Activated CD4-positive, alpha-beta T cell treated with anti-CD3 and anti-CD28 coated beads for 36 hours (primary cell): ENCODE measurements around the gene FKBP2. TPM values are rescaled to one million over a fixed set of nuclear protein-coding genes. Genes with fewer than 3 reads are reported as not detected.
A peak's percentile ranks its signal among the peaks of the same experiment; 100 is the strongest.

Experiments
- ATAC-seq: fragments of 200-7000 bp; cut with Tn5 transposase; one replicate; pipeline ENCODE4 v1.10.0; 2021; ENCODE audit warnings: mild to moderate bottlenecking, moderate library complexity
- CTCF ChIA-PET: fragments of 350-600 bp; sonication (Branson Sonifier 250); formaldehyde crosslinking; loops from one replicate; lab custom pipeline; 2021; ENCODE audit warnings: antibody characterized with exemption; lab: Charles Lee
- POLR2A ChIA-PET: fragments of 350-600 bp; sonication (Branson Sonifier 250); formaldehyde crosslinking; loops from one replicate; lab custom pipeline; 2021; ENCODE audit warnings: antibody characterized with exemption, inconsistent platforms; lab: Charles Lee
- DNase-seq: peaks from one replicate; pipeline ENCODE4 v3.0.0-alpha.2; 2020
- H3K27ac Mint-ChIP-seq: one replicate; pipeline ENCODE4 v1.8.0; 2021; ENCODE audit warnings: mixed read lengths
- H3K27me3 Mint-ChIP-seq: one replicate; pipeline ENCODE4 v1.8.0; 2021; ENCODE audit warnings: mixed read lengths
- H3K36me3 Mint-ChIP-seq: one replicate; pipeline ENCODE4 v1.8.0; 2021; ENCODE audit warnings: low read depth, mixed read lengths
- H3K4me1 Mint-ChIP-seq: one replicate; pipeline ENCODE4 v1.8.0; 2021; ENCODE audit warnings: mixed read lengths
- H3K4me3 Mint-ChIP-seq: one replicate; pipeline ENCODE4 v1.8.0; 2021; ENCODE audit warnings: mild to moderate bottlenecking, moderate library complexity, mixed read lengths
- H3K9me3 Mint-ChIP-seq: one replicate; pipeline ENCODE4 v1.8.0; 2021; ENCODE audit warnings: low read depth, mixed read lengths
- intact Hi-C, 2 experiments: fragments of 100-400 bp; cut with DNase I in 1 of 2; cut with micrococcal nuclease in 1 of 2; formaldehyde crosslinking; loops; one replicate each; pipeline versions ENCODE4 v1.14.2 to v1.15.1; 2022 to 2024; cut with DNase I, micrococcal nuclease
- total RNA-seq, 2 experiments: library from RNA; stranded (reverse); gene quantifications; one replicate each; pipeline ENCODE4 v1.2.3, GENCODE V29; 2021

Gene FKBP2
- total RNA-seq, 2 experiments from 2014 or later: 19.9 to 21.3 TPM

GRCh38 chr11:64233913-64234586 is 6.8 kb upstream of the FKBP2 start, which contains the start of gene VEGFB:
VEGFB (plus strand) TSS chr11:64234584; CDS start chr11:64234834, 250 bp downstream.
- peak; percentile 49 for ATAC-seq
- Mint-ChIP-seq H3K4me1 (peaks cover 22% of the 10 kb centered on the region), H3K4me3 (peak within 1 kb of the TSS; percentile 84), H3K27ac (peak within 1 kb of the TSS; percentile 81), H3K36me3 (peaks cover 26% of the 10 kb centered on the region), H3K9me3 (no peaks in the 10 kb centered on the region), H3K27me3 (no peaks in the 10 kb centered on the region)
- DNase-seq: peak; percentile 81
- ChIA-PET CTCF (no interaction called here), POLR2A (no interaction called here)
- intact Hi-C loops: loop anchor here in 1 of 2 experiments (5.0 kb wide), 1 partner anchor 247 kb away; the partner anchor contains the start of gene OTUB1

- peak; percentile 73 for DNase-seq
- POLR2A ChIA-PET: no interaction called here
- Mint-ChIP-seq H3K27me3 (no peaks in the 10 kb centered on the region), H3K36me3 (peaks cover 27% of the 10 kb centered on the region), H3K4me3 (peak overlapping the region; percentile 84), H3K9me3 (no peaks in the 10 kb centered on the region), H3K27ac (peak overlapping the region; percentile 81), H3K4me1 (peaks cover 17% of the 10 kb centered on the region)
- intact Hi-C loops: loop anchor here in 1 of 2 experiments (5.0 kb wide), 1 partner anchor 248 kb away; the partner anchor contains the start of gene OTUB1
- CTCF ChIA-PET: interaction anchor here (2.0 kb wide), 1 partner anchor 30 kb away, joined by 5 read pairs; no protein-coding TSS in a partner anchor
- peak; percentile 49 for ATAC-seq
Measured at GRCh38 chr11:64234647-64235379, 6.1 kb upstream of the FKBP2 start.

GRCh38 chr11:64235437-64236161 is 5.3 kb upstream of the FKBP2 start:
- ChIA-PET POLR2A (no interaction called here), CTCF (interaction anchor here (0.8 to 2.0 kb wide), 2 partner anchors 31 to 32 kb away, joined by 4 to 5 read pairs; no protein-coding TSS in a partner anchor)

DNA sequence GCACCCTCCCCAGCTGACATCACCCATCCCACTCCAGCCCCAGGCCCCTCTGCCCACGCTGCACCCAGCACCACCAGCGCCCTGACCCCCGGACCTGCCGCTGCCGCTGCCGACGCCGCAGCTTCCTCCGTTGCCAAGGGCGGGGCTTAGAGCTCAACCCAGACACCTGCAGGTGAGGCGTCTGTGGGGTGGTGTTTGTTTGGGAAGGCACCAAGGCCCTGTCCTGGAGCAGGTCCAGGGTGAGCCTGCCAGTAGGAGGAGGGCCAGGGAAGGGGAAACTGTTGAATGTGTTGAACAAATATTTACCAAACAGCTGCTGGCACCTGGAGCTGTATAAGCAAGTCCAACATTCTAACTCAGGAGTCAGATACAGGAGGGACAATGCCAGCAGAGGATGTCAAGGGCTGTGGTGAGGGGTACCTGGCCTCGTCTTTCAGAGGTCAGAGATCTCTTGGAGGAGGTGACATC is 3.4 kb upstream of the FKBP2 start:
- H3K4me1 Mint-ChIP-seq: peaks cover 19% of the 10 kb centered on the region
- H3K36me3 Mint-ChIP-seq: peaks cover 32% of the 10 kb centered on the region
- no peaks in the 10 kb centered on the region for H3K9me3 Mint-ChIP-seq
- H3K4me3 Mint-ChIP-seq: no peak overlapping the region
- POLR2A ChIA-PET: no interaction called here
- DNase-seq: no peak
- no peaks in the 10 kb centered on the region for H3K27me3 Mint-ChIP-seq
- ATAC-seq: no peak
- peak overlapping the region; percentile 17 for H3K27ac Mint-ChIP-seq
- CTCF ChIA-PET: interaction anchor here (0.6 to 1.5 kb wide), 5 partner anchors 12 to 977 kb away, joined by 3 to 4 read pairs (median 4); no protein-coding TSS in a partner anchor
- intact Hi-C loops: no loop called here

More at GRCh38 chr11:64235437-64236161, 5.3 kb upstream of the FKBP2 start:
- DNase-seq (no peak), ATAC-seq (no peak)
- intact Hi-C loops: no loop called here
- peak overlapping the region; percentile 84 for H3K4me3 Mint-ChIP-seq
- peaks cover 22% of the 10 kb centered on the region for H3K4me1 Mint-ChIP-seq
- H3K36me3 Mint-ChIP-seq: peaks cover 32% of the 10 kb centered on the region
- no peaks in the 10 kb centered on the region for H3K9me3 Mint-ChIP-seq
- H3K27ac Mint-ChIP-seq: peak overlapping the region; percentile 81
- no peaks in the 10 kb centered on the region for H3K27me3 Mint-ChIP-seq

DNA sequence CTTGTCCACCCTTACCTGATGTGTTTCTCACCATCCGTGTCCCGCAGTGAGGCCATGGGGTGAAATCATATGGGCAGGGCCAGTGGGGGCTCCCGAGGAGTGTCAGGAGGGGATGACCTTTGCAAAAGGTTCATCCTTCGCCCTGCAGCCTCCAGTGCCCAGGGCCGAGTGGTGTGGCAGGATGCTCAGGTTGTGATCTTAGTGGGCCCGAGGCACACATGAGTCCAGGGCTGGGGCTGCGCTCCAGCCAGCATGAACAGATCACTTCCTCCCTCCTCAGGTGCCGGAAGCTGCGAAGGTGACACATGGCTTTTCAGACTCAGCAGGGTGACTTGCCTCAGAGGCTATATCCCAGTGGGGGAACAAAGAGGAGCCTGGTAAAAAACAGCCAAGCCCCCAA is 2.8 kb upstream of the FKBP2 start:
- Mint-ChIP-seq H3K9me3 (no peaks in the 10 kb centered on the region), H3K27ac (no peak overlapping the region), H3K27me3 (no peaks in the 10 kb centered on the region), H3K4me3 (no peak overlapping the region), H3K36me3 (peaks cover 32% of the 10 kb centered on the region), H3K4me1 (peaks cover 25% of the 10 kb centered on the region)
- POLR2A ChIA-PET: no interaction called here
- intact Hi-C loops: no loop called here
- no peak for ATAC-seq
- no peak for DNase-seq
- CTCF ChIA-PET: interaction anchor here (0.9 to 1.5 kb wide), 5 partner anchors 12 to 66 kb away, joined by 3 to 4 read pairs (median 4); no protein-coding TSS in a partner anchor

DNA sequence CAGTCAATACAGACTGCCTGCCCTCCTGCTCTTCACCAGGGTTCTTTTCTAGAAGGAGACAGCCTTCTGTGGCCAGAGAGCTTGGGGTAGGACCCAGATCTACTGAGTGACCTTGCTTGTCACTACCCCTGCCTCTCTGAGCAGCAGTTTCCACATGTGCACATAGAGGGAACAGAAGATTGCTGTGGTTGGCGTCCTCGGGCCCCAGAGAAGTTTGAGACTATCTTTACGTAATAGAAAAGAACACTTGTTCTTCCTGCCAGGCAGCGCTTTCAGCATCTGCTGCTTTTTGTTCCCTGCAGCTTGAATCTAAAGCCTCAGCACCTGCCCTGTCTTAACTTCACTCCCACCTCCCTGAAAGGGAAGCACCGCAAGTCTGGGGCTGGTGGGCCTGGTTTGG is 1.9 kb upstream of the FKBP2 start:
- no peak overlapping the region for H3K4me3 Mint-ChIP-seq
- intact Hi-C loops: no loop called here
- peaks cover 42% of the 10 kb centered on the region for H3K36me3 Mint-ChIP-seq
- ATAC-seq (no peak), DNase-seq (no peak)
- no peaks in the 10 kb centered on the region for H3K9me3 Mint-ChIP-seq
- H3K4me1 Mint-ChIP-seq: peaks cover 34% of the 10 kb centered on the region
- no peaks in the 10 kb centered on the region for H3K27me3 Mint-ChIP-seq
- POLR2A ChIA-PET: no interaction called here
- H3K27ac Mint-ChIP-seq: peak overlapping the region; percentile 99
- CTCF ChIA-PET: interaction anchor here (0.5 to 1.0 kb wide), 2 partner anchors 30 to 267 kb away, joined by 3 read pairs; no protein-coding TSS in a partner anchor

GRCh38 chr11:64239662-64240434 is 1.0 kb upstream of the FKBP2 start:
- Mint-ChIP-seq H3K36me3 (peaks cover 45% of the 10 kb centered on the region), H3K27ac (peak overlapping the region; percentile 99), H3K27me3 (no peaks in the 10 kb centered on the region), H3K9me3 (no peaks in the 10 kb centered on the region), H3K4me3 (peak overlapping the region; percentile 86), H3K4me1 (peaks cover 37% of the 10 kb centered on the region)
- ChIA-PET CTCF (interaction anchor here (0.5 to 1.2 kb wide), 2 partner anchors 14 to 267 kb away, joined by 3 to 4 read pairs; partner anchors contain the start of genes NUDT22 and TRPT1), POLR2A (no interaction called here)
- intact Hi-C loops: loop anchor here (2.0 to 10.0 kb wide), 10 partner anchors 13 to 1635 kb away; partner anchors contain the start of genes BAD (in 1 of the 2), CFL1 (in 1 of the 2), EHD1 (in 1 of the 2) and FERMT3 (in 1 of the 2)
- peak; percentile 42 for DNase-seq
- no peak for ATAC-seq

GRCh38 chr11:64241241-64241490 is 271 bp downstream of the FKBP2 start:
- Mint-ChIP-seq H3K9me3 (no peaks in the 10 kb centered on the region), H3K27ac (peak overlapping the region; percentile 99), H3K27me3 (no peaks in the 10 kb centered on the region), H3K4me1 (peaks cover 31% of the 10 kb centered on the region), H3K4me3 (peak overlapping the region; percentile 86), H3K36me3 (peaks cover 48% of the 10 kb centered on the region)
- intact Hi-C loops: loop anchor here (1.0 to 10.0 kb wide), 21 partner anchors 11 to 1636 kb away; partner anchors contain the start of genes DNAJC4 (in 2 of the 2), ESRRA (in 2 of the 2), GPR137 (in 2 of the 2) and NUDT22 (in 2 of the 2)
- peak; percentile 100 for DNase-seq
- CTCF ChIA-PET: interaction anchor here (0.6 to 1.7 kb wide), 11 partner anchors 9 to 1106 kb away, joined by 3 to 11 read pairs (median 4); partner anchors contain the start of genes PLCB3, PRDX5, STIP1 and TRMT112
- POLR2A ChIA-PET: interaction anchor here (0.6 to 1.2 kb wide), 8 partner anchors 15 to 987 kb away, joined by 3 to 10 read pairs (median 4); partner anchors contain the start of genes ESRRA, FERMT3, NUDT22 and TRPT1
- ATAC-seq: peak; percentile 84

GRCh38 chr11:64241491-64242374 is 838 bp downstream of the FKBP2 start:
- H3K27me3 Mint-ChIP-seq: no peaks in the 10 kb centered on the region
- CTCF ChIA-PET: interaction anchor here (0.6 to 1.7 kb wide), 10 partner anchors 8 to 1105 kb away, joined by 3 to 11 read pairs (median 4); partner anchors contain the start of genes PLCB3, PRDX5, STIP1 and TRMT112
- no peaks in the 10 kb centered on the region for H3K9me3 Mint-ChIP-seq
- peak; percentile 49 for DNase-seq
- H3K4me3 Mint-ChIP-seq: peak overlapping the region; percentile 86
- intact Hi-C loops: loop anchor here (1.0 to 10.0 kb wide), 21 partner anchors 11 to 1637 kb away; partner anchors contain the start of genes DNAJC4 (in 2 of the 2), ESRRA (in 2 of the 2), GPR137 (in 2 of the 2) and NUDT22 (in 2 of the 2)
- POLR2A ChIA-PET: interaction anchor here (0.6 to 1.2 kb wide), 8 partner anchors 15 to 560 kb away, joined by 3 to 10 read pairs (median 4); partner anchors contain the start of genes ESRRA, FERMT3, NUDT22 and TRPT1
- peaks cover 48% of the 10 kb centered on the region for H3K36me3 Mint-ChIP-seq
- no peak for ATAC-seq
- peaks cover 31% of the 10 kb centered on the region for H3K4me1 Mint-ChIP-seq
- peak overlapping the region; percentile 99 for H3K27ac Mint-ChIP-seq
